Measurements from ENCODE around the gene LBR.

DNA sequence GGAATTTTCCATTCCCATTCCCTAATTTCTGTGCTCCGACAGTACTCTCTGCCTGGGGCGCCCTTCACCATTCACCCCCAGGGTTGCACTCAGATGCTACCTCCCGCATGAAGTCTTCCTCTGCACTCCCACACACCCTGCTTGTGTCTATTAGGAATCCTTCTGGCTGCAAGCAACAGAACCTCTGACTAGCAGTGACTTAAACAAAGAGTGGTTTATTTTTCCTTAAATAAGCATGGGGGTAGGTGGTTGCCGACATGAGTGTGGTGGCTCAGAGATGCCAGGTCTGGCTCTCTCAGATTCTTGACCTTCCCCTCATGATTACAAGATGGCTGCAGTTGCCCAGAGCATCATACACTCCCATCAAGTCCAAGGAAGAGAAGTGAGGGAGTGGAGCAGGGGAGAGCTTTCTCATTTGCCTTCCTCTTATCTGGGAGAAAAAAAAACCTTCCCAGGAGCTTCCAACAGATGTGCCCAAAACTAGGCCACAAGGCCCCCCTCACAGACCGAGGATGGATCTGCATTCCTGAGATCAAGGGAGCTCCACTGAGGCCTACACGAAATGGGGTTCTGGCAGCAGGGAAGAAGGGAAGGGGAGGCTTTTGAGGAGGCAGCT is 49.6 kb upstream of the LBR start:
- TF ChIP-seq POLR2A (IDR thresholded peaks at IDR 0.05), result no peak
- TF ChIP-seq CTCF (IDR thresholded peaks at IDR 0.05), result no peak
